ENCODE results near the gene LY6G5B.

Gene LY6G5B

DNA sequence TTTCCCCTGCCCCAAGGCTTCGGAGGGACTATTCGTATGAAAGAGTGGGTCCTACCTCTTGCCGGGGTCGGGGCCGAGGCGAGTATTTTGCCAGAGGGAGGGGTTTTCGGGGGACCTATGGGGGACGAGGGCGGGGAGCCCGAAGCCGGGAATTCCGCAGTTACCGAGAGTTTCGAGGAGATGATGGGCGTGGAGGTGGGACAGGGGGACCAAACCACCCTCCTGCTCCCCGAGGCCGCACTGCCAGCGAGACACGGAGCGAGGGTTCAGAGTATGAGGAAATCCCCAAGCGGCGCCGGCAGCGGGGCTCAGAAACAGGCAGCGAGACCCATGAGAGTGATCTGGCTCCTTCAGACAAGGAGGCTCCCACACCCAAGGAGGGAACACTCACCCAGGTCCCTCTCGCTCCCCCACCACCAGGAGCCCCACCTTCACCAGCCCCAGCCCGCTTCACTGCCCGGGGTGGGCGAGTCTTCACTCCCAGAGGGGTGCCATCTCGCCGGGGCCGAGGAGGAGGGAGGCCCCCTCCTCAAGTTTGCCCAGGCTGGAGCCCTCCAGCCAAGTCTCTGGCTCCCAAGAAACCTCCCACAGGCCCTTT lies 38.0 kb upstream of the LY6G5B start:
- Histone ChIP-seq H3K4me1 (ENCODE audit: control insufficient read depth, insufficient read depth, low read length) (no peaks in the 10 kb centered on the region), H3K9me3 (ENCODE audit: control insufficient read depth, insufficient read depth, low read length) (no peaks in the 10 kb centered on the region), H3K27me3 (ENCODE audit: control insufficient read depth, insufficient read depth, low read length) (no peaks in the 10 kb centered on the region), H3K36me3 (ENCODE audit: control insufficient read depth, insufficient read depth, low read length) (peaks cover 94% of the 10 kb centered on the region), H3K4me3 (ENCODE audit: low read depth, low read length) (no peak overlapping the region), H3K9ac (ENCODE audit: low read depth, low read length) (no peak overlapping the region)

DNA sequence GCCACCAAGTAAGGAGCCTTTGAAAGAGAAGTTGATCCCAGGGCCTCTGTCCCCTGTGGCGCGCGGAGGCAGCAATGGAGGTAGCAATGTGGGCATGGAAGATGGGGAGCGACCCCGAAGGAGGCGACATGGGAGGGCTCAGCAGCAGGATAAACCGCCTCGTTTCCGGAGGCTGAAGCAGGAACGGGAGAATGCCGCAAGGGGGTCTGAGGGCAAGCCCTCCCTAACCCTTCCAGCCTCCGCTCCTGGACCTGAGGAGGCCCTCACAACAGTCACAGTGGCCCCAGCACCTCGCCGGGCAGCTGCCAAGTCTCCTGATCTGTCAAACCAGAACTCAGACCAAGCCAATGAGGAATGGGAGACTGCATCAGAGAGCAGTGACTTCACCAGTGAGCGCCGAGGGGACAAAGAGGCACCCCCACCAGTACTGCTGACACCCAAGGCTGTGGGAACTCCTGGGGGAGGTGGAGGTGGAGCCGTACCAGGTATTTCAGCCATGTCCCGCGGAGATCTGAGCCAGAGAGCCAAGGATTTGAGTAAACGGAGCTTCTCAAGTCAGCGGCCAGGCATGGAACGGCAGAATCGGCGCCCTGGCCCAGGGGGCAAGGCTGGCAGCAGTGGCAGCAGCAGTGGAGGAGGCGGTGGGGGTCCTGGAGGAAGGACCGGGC lies 37.4 kb upstream of the LY6G5B start:
- Histone ChIP-seq H3K4me3 (ENCODE audit: low read depth, low read length) (no peak overlapping the region), H3K9me3 (ENCODE audit: control insufficient read depth, insufficient read depth, low read length) (no peaks in the 10 kb centered on the region), H3K9ac (ENCODE audit: low read depth, low read length) (no peak overlapping the region), H3K27me3 (ENCODE audit: control insufficient read depth, insufficient read depth, low read length) (no peaks in the 10 kb centered on the region), H3K4me1 (ENCODE audit: control insufficient read depth, insufficient read depth, low read length) (no peaks in the 10 kb centered on the region), H3K36me3 (ENCODE audit: control insufficient read depth, insufficient read depth, low read length) (peaks cover 93% of the 10 kb centered on the region)

GRCh38 chr6:31633447-31633846 lies 36.3 kb upstream of the LY6G5B start:
- Histone ChIP-seq H3K4me3 (ENCODE audit: low read depth, low read length) (no peak overlapping the region), H3K27me3 (ENCODE audit: control insufficient read depth, insufficient read depth, low read length) (no peaks in the 10 kb centered on the region), H3K36me3 (ENCODE audit: control insufficient read depth, insufficient read depth, low read length) (peaks cover 84% of the 10 kb centered on the region), H3K9ac (ENCODE audit: low read depth, low read length) (no peak overlapping the region), H3K9me3 (ENCODE audit: control insufficient read depth, insufficient read depth, low read length) (no peaks in the 10 kb centered on the region), H3K4me1 (ENCODE audit: control insufficient read depth, insufficient read depth, low read length) (no peaks in the 10 kb centered on the region)

DNA sequence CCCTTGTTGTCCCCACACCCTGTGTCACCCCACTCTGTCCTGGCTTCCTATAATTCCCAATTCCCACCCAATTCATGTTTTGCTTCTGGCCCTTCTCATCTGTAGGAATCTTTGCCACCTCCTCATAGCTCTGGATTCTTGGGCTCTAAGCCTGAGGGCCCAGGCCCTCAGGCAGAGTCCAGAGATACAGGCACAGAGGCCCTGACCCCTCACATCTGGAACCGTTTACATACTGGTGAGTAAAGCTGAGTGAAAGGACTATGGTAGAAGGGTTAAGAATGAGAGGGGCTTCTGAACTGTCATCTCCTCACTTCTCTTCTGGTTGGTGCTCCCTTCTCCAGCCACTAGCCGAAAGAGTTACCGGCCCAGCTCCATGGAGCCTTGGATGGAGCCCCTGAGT lies 35.6 kb upstream of the LY6G5B start:
- Histone ChIP-seq H3K9ac (ENCODE audit: low read depth, low read length) (no peak overlapping the region), H3K4me1 (ENCODE audit: control insufficient read depth, insufficient read depth, low read length) (no peaks in the 10 kb centered on the region), H3K27me3 (ENCODE audit: control insufficient read depth, insufficient read depth, low read length) (no peaks in the 10 kb centered on the region), H3K4me3 (ENCODE audit: low read depth, low read length) (no peak overlapping the region), H3K9me3 (ENCODE audit: control insufficient read depth, insufficient read depth, low read length) (no peaks in the 10 kb centered on the region), H3K36me3 (ENCODE audit: control insufficient read depth, insufficient read depth, low read length) (peaks cover 84% of the 10 kb centered on the region)

DNA sequence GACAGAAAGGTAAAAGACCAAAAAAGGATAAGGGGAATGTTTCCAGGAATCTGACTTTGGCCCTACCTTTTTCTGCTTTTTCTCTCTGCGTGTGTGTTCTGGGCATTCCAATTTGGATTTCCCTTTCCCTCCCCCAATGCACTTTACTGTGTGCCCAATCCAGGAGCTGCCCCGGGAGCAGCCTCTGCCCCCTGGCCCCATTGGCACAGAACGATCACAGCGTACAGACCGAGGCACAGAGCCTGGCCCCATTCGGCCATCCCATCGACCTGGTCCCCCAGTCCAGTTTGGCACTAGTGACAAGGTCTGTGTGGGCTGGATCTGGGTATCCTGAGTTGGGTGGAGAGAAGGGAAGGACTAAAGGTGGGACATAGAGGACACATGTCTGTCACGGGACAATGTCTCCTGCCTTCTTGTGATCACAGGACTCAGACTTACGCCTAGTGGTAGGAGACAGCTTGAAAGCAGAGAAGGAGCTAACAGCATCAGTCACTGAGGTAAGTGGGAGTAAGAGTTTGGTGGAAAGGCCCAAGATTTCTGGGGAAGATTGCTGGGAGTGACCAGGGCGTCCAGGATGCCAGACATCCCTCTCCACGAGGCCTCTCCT lies 34.7 kb upstream of the LY6G5B start:
- H3K27me3 ChIP-seq (ENCODE audit: control insufficient read depth, insufficient read depth, low read length), result no peaks in the 10 kb centered on the region
- H3K9ac ChIP-seq (ENCODE audit: low read depth, low read length), result no peak overlapping the region
- H3K4me1 ChIP-seq (ENCODE audit: control insufficient read depth, insufficient read depth, low read length), result no peaks in the 10 kb centered on the region
- peaks cover 87% of the 10 kb centered on the region for H3K36me3 ChIP-seq (ENCODE audit: control insufficient read depth, insufficient read depth, low read length)
- H3K4me3 ChIP-seq (ENCODE audit: low read depth, low read length), result no peak overlapping the region
- no peaks in the 10 kb centered on the region for H3K9me3 ChIP-seq (ENCODE audit: control insufficient read depth, insufficient read depth, low read length)

GRCh38 chr6:31636698-31637596 lies 32.8 kb upstream of the LY6G5B start:
- H3K4me1 ChIP-seq (ENCODE audit: control insufficient read depth, insufficient read depth, low read length), result no peaks in the 10 kb centered on the region
- no peak overlapping the region for H3K4me3 ChIP-seq (ENCODE audit: low read depth, low read length)
- H3K27me3 ChIP-seq (ENCODE audit: control insufficient read depth, insufficient read depth, low read length), result no peaks in the 10 kb centered on the region
- H3K36me3 ChIP-seq (ENCODE audit: control insufficient read depth, insufficient read depth, low read length), result peaks cover 88% of the 10 kb centered on the region
- no peak overlapping the region for H3K9ac ChIP-seq (ENCODE audit: low read depth, low read length)
- no peaks in the 10 kb centered on the region for H3K9me3 ChIP-seq (ENCODE audit: control insufficient read depth, insufficient read depth, low read length)

- Histone ChIP-seq H3K4me1 (ENCODE audit: control insufficient read depth, insufficient read depth, low read length) (no peaks in the 10 kb centered on the region), H3K9ac (ENCODE audit: low read depth, low read length) (no peak overlapping the region), H3K27me3 (ENCODE audit: control insufficient read depth, insufficient read depth, low read length) (no peaks in the 10 kb centered on the region), H3K4me3 (ENCODE audit: low read depth, low read length) (no peak overlapping the region), H3K36me3 (ENCODE audit: control insufficient read depth, insufficient read depth, low read length) (peaks cover 73% of the 10 kb centered on the region), H3K9me3 (ENCODE audit: control insufficient read depth, insufficient read depth, low read length) (no peaks in the 10 kb centered on the region)
Measured at GRCh38 chr6:31639043-31639442, 30.7 kb upstream of the LY6G5B start.

- H3K4me1 ChIP-seq (ENCODE audit: control insufficient read depth, insufficient read depth, low read length), result no peaks in the 10 kb centered on the region
- H3K27me3 ChIP-seq (ENCODE audit: control insufficient read depth, insufficient read depth, low read length), result no peaks in the 10 kb centered on the region
- H3K9ac ChIP-seq (ENCODE audit: low read depth, low read length), result no peak overlapping the region
- no peak overlapping the region for H3K4me3 ChIP-seq (ENCODE audit: low read depth, low read length)
- H3K9me3 ChIP-seq (ENCODE audit: control insufficient read depth, insufficient read depth, low read length), result no peaks in the 10 kb centered on the region
- peaks cover 73% of the 10 kb centered on the region for H3K36me3 ChIP-seq (ENCODE audit: control insufficient read depth, insufficient read depth, low read length)
Measured at GRCh38 chr6:31639449-31639861, 30.3 kb upstream of the LY6G5B start.

GRCh38 chr6:31640612-31641011 lies 29.2 kb upstream of the LY6G5B start:
- H3K9me3 ChIP-seq (ENCODE audit: control insufficient read depth, insufficient read depth, low read length), result no peaks in the 10 kb centered on the region
- no peaks in the 10 kb centered on the region for H3K4me1 ChIP-seq (ENCODE audit: control insufficient read depth, insufficient read depth, low read length)
- no peak overlapping the region for H3K4me3 ChIP-seq (ENCODE audit: low read depth, low read length)
- H3K36me3 ChIP-seq (ENCODE audit: control insufficient read depth, insufficient read depth, low read length), result peaks cover 73% of the 10 kb centered on the region
- no peaks in the 10 kb centered on the region for H3K27me3 ChIP-seq (ENCODE audit: control insufficient read depth, insufficient read depth, low read length)
- H3K9ac ChIP-seq (ENCODE audit: low read depth, low read length), result no peak overlapping the region

DNA sequence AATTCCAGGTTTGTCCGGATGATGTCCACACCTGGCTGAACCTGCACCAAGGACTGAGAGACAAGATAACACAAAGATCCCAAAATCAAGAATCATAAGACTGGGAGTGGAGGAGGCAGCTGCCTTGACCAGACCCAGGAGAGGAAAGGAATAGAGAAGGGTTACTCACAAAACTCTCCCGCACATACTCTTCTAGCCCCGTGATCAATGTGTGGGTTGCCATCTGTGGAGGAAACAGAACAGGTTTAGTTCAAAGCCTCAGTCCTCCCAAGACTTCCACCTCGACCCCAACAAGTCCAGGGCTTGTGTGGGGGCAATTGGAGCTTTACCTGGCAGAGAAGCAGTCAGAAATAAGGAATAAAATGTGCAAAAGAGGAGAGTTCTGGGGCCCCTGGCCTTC lies 28.4 kb upstream of the LY6G5B start:
- Histone ChIP-seq H3K27me3 (ENCODE audit: control insufficient read depth, insufficient read depth, low read length) (no peaks in the 10 kb centered on the region), H3K9ac (ENCODE audit: low read depth, low read length) (no peak overlapping the region), H3K36me3 (ENCODE audit: control insufficient read depth, insufficient read depth, low read length) (peaks cover 73% of the 10 kb centered on the region), H3K9me3 (ENCODE audit: control insufficient read depth, insufficient read depth, low read length) (no peaks in the 10 kb centered on the region), H3K4me1 (ENCODE audit: control insufficient read depth, insufficient read depth, low read length) (no peaks in the 10 kb centered on the region), H3K4me3 (ENCODE audit: low read depth, low read length) (no peak overlapping the region)

DNA sequence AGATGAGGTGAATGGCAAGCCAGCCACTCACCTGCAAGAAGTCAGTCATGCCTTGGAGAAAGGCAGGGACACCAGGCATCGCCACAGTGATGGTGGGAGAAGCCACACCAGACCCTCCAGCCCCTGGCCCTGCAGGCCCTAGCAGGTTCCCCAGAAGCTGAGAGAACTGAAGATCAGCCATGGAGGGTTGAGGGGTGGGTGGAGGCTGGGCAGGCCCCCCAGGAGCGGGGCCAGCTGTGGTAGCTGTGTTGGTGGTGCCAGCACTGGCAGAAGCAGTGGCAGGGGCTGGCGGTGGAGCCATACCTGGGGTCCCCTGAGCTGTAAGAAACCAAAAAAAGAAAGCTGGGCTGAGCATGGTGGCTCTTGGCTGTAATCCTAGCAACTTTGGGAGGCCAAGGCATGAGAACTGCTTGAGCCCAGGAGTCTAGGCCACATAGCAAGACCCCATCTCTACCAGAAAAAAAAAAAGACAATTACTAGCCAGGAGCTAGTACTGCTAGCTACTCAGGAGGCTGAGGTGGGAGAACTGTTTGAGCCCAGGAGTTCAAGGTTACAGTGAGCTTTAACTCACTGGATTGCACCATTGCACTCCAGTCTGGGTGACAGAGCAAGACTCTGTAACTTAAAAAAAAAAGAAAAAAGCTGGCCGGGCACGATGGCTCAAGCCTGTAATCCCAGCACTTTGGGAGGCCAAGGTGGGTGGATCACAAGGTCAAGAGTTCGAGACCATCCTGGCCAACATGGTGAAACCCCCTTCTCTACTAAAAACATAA lies 26.8 kb upstream of the LY6G5B start:
- no peak overlapping the region for H3K9ac ChIP-seq (ENCODE audit: low read depth, low read length)
- peaks cover 72% of the 10 kb centered on the region for H3K36me3 ChIP-seq (ENCODE audit: control insufficient read depth, insufficient read depth, low read length)
- no peaks in the 10 kb centered on the region for H3K27me3 ChIP-seq (ENCODE audit: control insufficient read depth, insufficient read depth, low read length)
- H3K4me3 ChIP-seq (ENCODE audit: low read depth, low read length), result no peak overlapping the region
- no peaks in the 10 kb centered on the region for H3K9me3 ChIP-seq (ENCODE audit: control insufficient read depth, insufficient read depth, low read length)
- H3K4me1 ChIP-seq (ENCODE audit: control insufficient read depth, insufficient read depth, low read length), result no peaks in the 10 kb centered on the region

Data from iPS-15b (cell line).